Tibial nerve (tissue), 4 donors: ENCODE data around the gene MRPS25.

Experiments used
- EP300 ChIP-seq, 2 donors: sonication (generic); formaldehyde crosslinking; IDR thresholded peaks; one replicate each; pipeline ENCODE4 v1.6.1; 2017; ENCODE audit warnings: antibody characterized with exemption in 2 of 2, mild to moderate bottlenecking in 1 of 2
- POLR2A ChIP-seq, 2 donors: fragments of 450-650 bp; IDR thresholded peaks; one replicate each; pipeline ENCODE4 v1.6.1; 2017; ENCODE audit warnings: antibody characterized with exemption in 2 of 2, mild to moderate bottlenecking in 2 of 2, moderate library complexity in 2 of 2
- TF ChIP-seq, protein P1 (sequence below), 5 experiments: fragments of 200-600 bp in 3 of 5; fragments of 450-650 bp in 2 of 5; sonication (generic) in 3 of 5; IDR thresholded peaks; one replicate each; pipeline ENCODE4 v1.5.1; 2016 to 2019; ENCODE audit warnings: antibody characterized with exemption in 5 of 5, mild to moderate bottlenecking in 3 of 5, moderate library complexity in 2 of 5

DNA sequence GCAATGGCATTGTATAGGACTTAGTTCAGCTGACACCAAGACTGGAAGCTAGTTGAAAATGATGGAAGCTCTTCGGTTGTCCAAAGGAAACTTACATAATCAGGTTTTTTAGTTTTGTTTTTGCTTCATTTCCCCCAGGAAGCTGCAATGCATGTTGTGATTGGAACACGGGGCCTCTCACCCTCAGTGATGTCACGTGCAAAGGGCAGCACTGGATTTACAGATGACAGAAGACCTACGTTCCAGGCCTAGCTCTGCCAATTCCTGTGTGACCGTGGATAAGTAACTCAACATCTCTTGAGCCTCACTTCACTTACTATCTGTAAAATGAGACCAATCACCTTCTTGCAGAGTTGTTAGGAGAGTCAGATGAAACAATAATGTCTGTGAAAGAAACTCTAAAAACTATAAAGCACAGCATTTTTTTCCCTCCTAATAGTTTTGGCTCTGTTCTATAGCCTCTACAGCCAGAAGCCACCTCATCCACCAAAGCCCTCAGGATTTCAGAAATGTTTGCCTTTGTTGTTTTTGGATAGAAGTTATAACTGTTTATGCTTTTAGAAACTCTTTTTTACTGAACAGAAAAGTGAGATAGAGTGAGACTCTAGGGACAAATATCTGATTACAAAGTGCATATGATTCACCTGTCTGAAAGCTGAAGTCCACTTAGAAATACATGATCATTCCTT, 29.2 kb upstream of the MRPS25 start:
- TF ChIP-seq, protein P1, sequence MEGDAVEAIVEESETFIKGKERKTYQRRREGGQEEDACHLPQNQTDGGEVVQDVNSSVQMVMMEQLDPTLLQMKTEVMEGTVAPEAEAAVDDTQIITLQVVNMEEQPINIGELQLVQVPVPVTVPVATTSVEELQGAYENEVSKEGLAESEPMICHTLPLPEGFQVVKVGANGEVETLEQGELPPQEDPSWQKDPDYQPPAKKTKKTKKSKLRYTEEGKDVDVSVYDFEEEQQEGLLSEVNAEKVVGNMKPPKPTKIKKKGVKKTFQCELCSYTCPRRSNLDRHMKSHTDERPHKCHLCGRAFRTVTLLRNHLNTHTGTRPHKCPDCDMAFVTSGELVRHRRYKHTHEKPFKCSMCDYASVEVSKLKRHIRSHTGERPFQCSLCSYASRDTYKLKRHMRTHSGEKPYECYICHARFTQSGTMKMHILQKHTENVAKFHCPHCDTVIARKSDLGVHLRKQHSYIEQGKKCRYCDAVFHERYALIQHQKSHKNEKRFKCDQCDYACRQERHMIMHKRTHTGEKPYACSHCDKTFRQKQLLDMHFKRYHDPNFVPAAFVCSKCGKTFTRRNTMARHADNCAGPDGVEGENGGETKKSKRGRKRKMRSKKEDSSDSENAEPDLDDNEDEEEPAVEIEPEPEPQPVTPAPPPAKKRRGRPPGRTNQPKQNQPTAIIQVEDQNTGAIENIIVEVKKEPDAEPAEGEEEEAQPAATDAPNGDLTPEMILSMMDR (IDR thresholded peaks at IDR 0.05), result no peak
- no peak for TF ChIP-seq POLR2A (IDR thresholded peaks at IDR 0.05)
- TF ChIP-seq EP300 (IDR thresholded peaks at IDR 0.05), result peak in 1 of 2 donors; percentile 9
